Trophoblast cell (in vitro differentiated cells and primary cell): ENCODE results near the gene TMEM263.
A peak's percentile ranks its signal among the peaks of the same experiment; 100 is the strongest.
"Not testable (repeated sequence)": the region's sequence is repeated elsewhere in the genome, so short reads cannot be mapped to it uniquely, and the experiment has no call there.

ENCODE experiments used
- DNase-seq, 2 donors: peaks; one replicate each; pipeline ENCODE4 v3.0.0-alpha.2; 2016
- H2AFZ ChIP-seq: 2 replicates; pipeline ENCODE4 v1.6.1; 2013; ENCODE audit warnings: low read length, moderate library complexity, mild to moderate bottlenecking; ENCODE audit not compliant: insufficient read depth, poor library complexity
- H2AK5ac ChIP-seq: 2 replicates; pipeline ENCODE4 v1.6.1; 2013; ENCODE audit warnings: mild to moderate bottlenecking, low read length
- H2BK120ac ChIP-seq: 2 replicates; pipeline ENCODE4 v1.6.1; 2013; ENCODE audit warnings: low read length, mild to moderate bottlenecking, moderate library complexity; ENCODE audit not compliant: insufficient read depth, poor library complexity
- H2BK12ac ChIP-seq: 2 replicates; pipeline ENCODE4 v1.6.1; 2013; ENCODE audit warnings: mild to moderate bottlenecking, low read length, moderate library complexity
- H2BK5ac ChIP-seq: 2 replicates; pipeline ENCODE4 v1.6.1; 2013; ENCODE audit warnings: low read length, low read depth, moderate library complexity, mild to moderate bottlenecking; ENCODE audit not compliant: poor library complexity
- H3K14ac ChIP-seq: 2 replicates; pipeline ENCODE4 v1.6.1; 2013; ENCODE audit warnings: mild to moderate bottlenecking, low read length
- H3K18ac ChIP-seq: 2 replicates; pipeline ENCODE4 v1.6.1; 2013; ENCODE audit warnings: mild to moderate bottlenecking, low read length
- H3K23ac ChIP-seq: 2 replicates; pipeline ENCODE4 v1.6.1; 2013; ENCODE audit warnings: low read length
- H3K27ac ChIP-seq: 2 replicates; pipeline ENCODE4 v1.5.1; 2013; ENCODE audit warnings: low read depth, mild to moderate bottlenecking, inconsistent platforms, low read length, moderate library complexity
- H3K27me3 ChIP-seq: 2 replicates; pipeline ENCODE4 v1.6.1; 2013; ENCODE audit warnings: inconsistent platforms, mild to moderate bottlenecking, low read length, moderate library complexity; ENCODE audit not compliant: insufficient read depth
- H3K36me3 ChIP-seq, 2 experiments: 1 replicate in 1 of 2; 2 replicates in 1 of 2; pipeline ENCODE4 v1.6.1; 2013; ENCODE audit warnings: low read length in 2 of 2, mild to moderate bottlenecking in 2 of 2, moderate library complexity in 1 of 2; ENCODE audit not compliant: insufficient read depth in 2 of 2, control insufficient read depth in 1 of 2
- H3K4ac ChIP-seq: 2 replicates; pipeline ENCODE4 v1.6.1; 2013; ENCODE audit warnings: low read depth, mild to moderate bottlenecking, low read length, moderate library complexity
- H3K4me1 ChIP-seq, 2 experiments: 1 replicate in 1 of 2; 2 replicates in 1 of 2; pipeline ENCODE4 v1.6.1; 2013; ENCODE audit warnings: low read length in 2 of 2, mild to moderate bottlenecking in 2 of 2, moderate library complexity in 1 of 2; ENCODE audit not compliant: insufficient read depth in 2 of 2, control insufficient read depth in 1 of 2
- H3K4me2 ChIP-seq: 2 replicates; pipeline ENCODE4 v1.6.1; 2013; ENCODE audit warnings: inconsistent platforms, mild to moderate bottlenecking, low read length, moderate library complexity
- H3K4me3 ChIP-seq: 2 replicates; pipeline ENCODE4 v1.5.1; 2013; ENCODE audit warnings: mild to moderate bottlenecking, low read depth, low read length, inconsistent platforms
- H3K79me1 ChIP-seq: one replicate; pipeline ENCODE4 v1.6.1; 2013; ENCODE audit warnings: low read length
- H3K79me2 ChIP-seq: 2 replicates; pipeline ENCODE4 v1.6.1; 2013; ENCODE audit warnings: low read length, mild to moderate bottlenecking; ENCODE audit not compliant: control insufficient read depth, insufficient read depth, poor library complexity
- H3K9ac ChIP-seq: 2 replicates; pipeline ENCODE4 v1.6.1; 2013; ENCODE audit warnings: mild to moderate bottlenecking, low read length
- H3K9me3 ChIP-seq: 2 replicates; pipeline ENCODE4 v1.6.1; 2013; ENCODE audit warnings: low read depth, mild to moderate bottlenecking, control low read depth, inconsistent platforms, low read length; ENCODE audit not compliant: insufficient read depth
- H4K12ac ChIP-seq: 2 replicates; pipeline ENCODE4 v1.6.1; 2013; ENCODE audit warnings: low read depth, mild to moderate bottlenecking, low read length, moderate library complexity
- H4K8ac ChIP-seq: 2 replicates; pipeline ENCODE4 v1.6.1; 2013; ENCODE audit warnings: low read depth, mild to moderate bottlenecking, low read length, moderate library complexity
- H4K91ac ChIP-seq: one replicate; pipeline ENCODE4 v1.6.1; 2013; ENCODE audit warnings: low read depth, mild to moderate bottlenecking, low read length, moderate library complexity
- WGBS: extraction: QIAGEN DNeasy Blood & Tissue Kit; methylation state at CpG from one replicate; pipeline ENCODE4 v1.1.7; 2013; ENCODE audit warnings: missing lambda C conversion rate; ENCODE audit not compliant: insufficient read length, insufficient coverage; ENCODE audit errors: extremely low coverage; 5-methylcytosine and 5-hydroxymethylcytosine counted together

The TMEM263 gene

DNA sequence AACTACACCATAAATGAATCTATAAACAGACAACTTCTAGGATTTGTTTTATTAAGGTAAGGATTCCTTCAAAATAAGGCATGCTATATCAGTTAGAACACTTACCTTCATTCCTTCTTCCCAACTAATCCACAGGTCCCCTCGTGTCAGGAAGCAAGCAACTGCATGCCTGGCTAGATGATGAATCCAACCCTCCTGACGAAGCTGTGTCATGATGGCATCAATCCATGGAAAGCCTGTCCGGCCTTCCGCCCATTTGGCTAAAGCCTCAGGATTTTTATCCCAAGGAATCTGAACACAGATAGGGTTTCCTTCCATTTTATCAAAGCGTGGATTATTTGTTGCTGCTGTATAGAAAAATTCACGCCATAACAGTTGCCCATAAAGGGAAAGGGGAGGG lies 43.7 kb downstream of the TMEM263 start:
- no peak overlapping the region for H2BK12ac ChIP-seq
- no peak overlapping the region for H3K23ac ChIP-seq
- peaks cover 2 to 5% of the 10 kb centered on the region in 2 experiments for H3K36me3 ChIP-seq
- no peaks in the 10 kb centered on the region for H3K79me1 ChIP-seq
- no peaks in the 10 kb centered on the region for H3K79me2 ChIP-seq
- H3K18ac ChIP-seq: no peak overlapping the region
- H3K9ac ChIP-seq: no peak overlapping the region
- no peak overlapping the region for H3K14ac ChIP-seq
- H3K27ac ChIP-seq: no peak overlapping the region
- WGBS: no CpG with 5 or more reads among the region's 6 CpGs
- H3K4me3 ChIP-seq: no peak overlapping the region
- H4K91ac ChIP-seq: no peak overlapping the region
- H2BK5ac ChIP-seq: no peak overlapping the region
- no peaks in the 10 kb centered on the region for H3K4me1 ChIP-seq
- DNase-seq: no peak
- no peak overlapping the region for H3K4me2 ChIP-seq
- no peak overlapping the region for H2BK120ac ChIP-seq
- H2AK5ac ChIP-seq: no peak overlapping the region
- H2AFZ ChIP-seq: no peak overlapping the region
- no peak overlapping the region for H4K8ac ChIP-seq
- no peaks in the 10 kb centered on the region for H3K27me3 ChIP-seq
- H3K4ac ChIP-seq: no peak overlapping the region
- H4K12ac ChIP-seq: no peak overlapping the region
- no peaks in the 10 kb centered on the region for H3K9me3 ChIP-seq

- H3K4me2 ChIP-seq, H3K27ac ChIP-seq, H4K91ac ChIP-seq, H3K4me1 ChIP-seq, H2AK5ac ChIP-seq, H3K79me1 ChIP-seq, H2AFZ ChIP-seq, H2BK5ac ChIP-seq, H3K18ac ChIP-seq, H2BK120ac ChIP-seq, H3K79me2 ChIP-seq, H3K36me3 ChIP-seq, H3K23ac ChIP-seq, H4K12ac ChIP-seq, H3K27me3 ChIP-seq, H3K4ac ChIP-seq, H3K14ac ChIP-seq, DNase-seq, H3K4me3 ChIP-seq, H3K9me3 ChIP-seq, H4K8ac ChIP-seq, H2BK12ac ChIP-seq, H3K9ac ChIP-seq: not testable (repeated sequence)
- no CpG with 5 or more reads among the region's 4 CpGs for WGBS
Observed at GRCh38 chr12:107002665-107003064, 47.0 kb downstream of the TMEM263 start.

- no peak overlapping the region for H4K8ac ChIP-seq
- no CpG with 5 or more reads among the region's 4 CpGs for WGBS
- no peak overlapping the region for H3K4ac ChIP-seq
- H3K23ac ChIP-seq: no peak overlapping the region
- no peak overlapping the region for H3K4me2 ChIP-seq
- no peak overlapping the region for H2AK5ac ChIP-seq
- H3K27ac ChIP-seq: no peak overlapping the region
- H3K4me1 ChIP-seq: no peaks in the 10 kb centered on the region
- no peak overlapping the region for H2AFZ ChIP-seq
- no peaks in the 10 kb centered on the region for H3K27me3 ChIP-seq
- H3K79me2 ChIP-seq: no peaks in the 10 kb centered on the region
- H3K18ac ChIP-seq: no peak overlapping the region
- H4K91ac ChIP-seq: no peak overlapping the region
- no peak overlapping the region for H3K4me3 ChIP-seq
- peaks cover 0 to 2% of the 10 kb centered on the region in 2 experiments for H3K36me3 ChIP-seq
- H3K14ac ChIP-seq: no peak overlapping the region
- H2BK120ac ChIP-seq: no peak overlapping the region
- no peak overlapping the region for H2BK5ac ChIP-seq
- no peak overlapping the region for H2BK12ac ChIP-seq
- peak in 1 of 2 donors; percentile 38 for DNase-seq
- H3K79me1 ChIP-seq: no peaks in the 10 kb centered on the region
- no peak overlapping the region for H3K9ac ChIP-seq
- no peaks in the 10 kb centered on the region for H3K9me3 ChIP-seq
- no peak overlapping the region for H4K12ac ChIP-seq
Observed at GRCh38 chr12:107007411-107007810, 51.7 kb downstream of the TMEM263 start.

DNA sequence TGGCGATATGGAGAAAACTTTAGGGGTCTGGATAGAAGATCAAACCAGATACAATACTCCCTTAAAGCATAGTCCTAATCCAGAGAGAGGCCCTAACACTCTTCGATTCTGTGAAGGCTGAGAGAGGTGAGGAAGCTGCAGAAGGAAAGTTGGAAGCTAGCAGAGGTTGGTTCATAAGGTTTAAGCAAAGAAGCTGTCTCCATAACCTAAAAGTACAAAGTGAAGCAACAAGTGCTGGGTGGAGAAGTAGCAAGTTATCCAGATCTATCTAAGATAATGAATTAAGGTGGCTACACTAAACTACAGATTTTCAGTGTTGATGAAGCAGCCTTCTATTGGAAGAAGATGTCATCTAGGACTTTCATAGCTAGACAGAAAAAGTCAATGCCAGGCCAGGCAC lies 55.8 kb downstream of the TMEM263 start:
- no peak overlapping the region for H3K23ac ChIP-seq
- no peak overlapping the region for H3K4me3 ChIP-seq
- no peak for DNase-seq
- no peak overlapping the region for H3K4me2 ChIP-seq
- H3K9me3 ChIP-seq: no peaks in the 10 kb centered on the region
- no peak overlapping the region for H3K18ac ChIP-seq
- H2AFZ ChIP-seq: no peak overlapping the region
- H4K8ac ChIP-seq: no peak overlapping the region
- no peaks in the 10 kb centered on the region for H3K4me1 ChIP-seq
- peaks cover 0 to 2% of the 10 kb centered on the region in 2 experiments for H3K36me3 ChIP-seq
- no peak overlapping the region for H4K12ac ChIP-seq
- H3K4ac ChIP-seq: no peak overlapping the region
- H4K91ac ChIP-seq: no peak overlapping the region
- no peak overlapping the region for H3K27ac ChIP-seq
- no CpG with 5 or more reads among the region's 2 CpGs for WGBS
- no peak overlapping the region for H2BK120ac ChIP-seq
- no peak overlapping the region for H3K9ac ChIP-seq
- H3K79me2 ChIP-seq: no peaks in the 10 kb centered on the region
- H2AK5ac ChIP-seq: no peak overlapping the region
- no peak overlapping the region for H2BK5ac ChIP-seq
- H3K14ac ChIP-seq: no peak overlapping the region
- H2BK12ac ChIP-seq: no peak overlapping the region
- no peaks in the 10 kb centered on the region for H3K27me3 ChIP-seq
- H3K79me1 ChIP-seq: no peaks in the 10 kb centered on the region
